B cell (primary cell): ENCODE results near the gene CCDC60. TPM values are rescaled to one million over a fixed set of nuclear protein-coding genes. Genes with fewer than 3 reads are reported as not detected.

Experiments used
- ATAC-seq: fragments of 200-7000 bp; cut with Tn5 transposase; one replicate; pipeline ENCODE4 v1.10.0; 2021; ENCODE audit warnings: low read depth, mild to moderate bottlenecking, moderate number of reproducible peaks, moderate library complexity
- CTCF ChIA-PET: fragments of 350-600 bp; sonication (Branson Sonifier 250); formaldehyde crosslinking; loops from one replicate; lab custom pipeline; 2021; ENCODE audit warnings: antibody characterized with exemption, inconsistent platforms; lab: Charles Lee
- POLR2A ChIA-PET: fragments of 350-600 bp; sonication (Branson Sonifier 250); formaldehyde crosslinking; loops from one replicate; lab custom pipeline; 2021; ENCODE audit warnings: antibody characterized with exemption; lab: Charles Lee
- DNase-seq: peaks from one replicate; pipeline ENCODE4 v3.0.0; 2013
- H2AFZ ChIP-seq: 2 replicates; pipeline ENCODE4 v1.6.1; 2012; ENCODE audit warnings: mild to moderate bottlenecking, low read depth, low read length; ENCODE audit not compliant: insufficient read depth, poor library complexity, severe bottlenecking
- H3K27ac ChIP-seq, 2 donors: 1 replicate in 1 of 2; 2 replicates in 1 of 2; pipeline ENCODE4 v1.5.1; 2012 to 2013; ENCODE audit warnings: low read length in 2 of 2, mild to moderate bottlenecking in 2 of 2, moderate library complexity in 1 of 2
- H3K27me3 ChIP-seq, 4 experiments: fragments of 200-600 bp in 1 of 4; sonication (generic) in 1 of 4; replicated peaks in 1 of 4; 1 replicate in 2 of 4; 2 replicates in 2 of 4; pipeline versions ENCODE4 v1.6.1 to v1.7.0; 2013 to 2016; ENCODE audit warnings: low read length in 3 of 4, mild to moderate bottlenecking in 2 of 4, mixed read lengths in 1 of 4, moderate library complexity in 1 of 4; ENCODE audit not compliant: insufficient read depth in 4 of 4, control insufficient read depth in 3 of 4; ENCODE audit errors: control extremely low read depth in 1 of 4
- H3K36me3 ChIP-seq, 2 experiments: replicated peaks in 1 of 2; 1 replicate in 1 of 2; 2 replicates in 1 of 2; pipeline versions ENCODE4 v1.6.1 to v1.7.1; 2013; ENCODE audit warnings: low read length in 1 of 2; ENCODE audit not compliant: insufficient read depth in 2 of 2, control insufficient read depth in 1 of 2; ENCODE audit errors: control extremely low read depth in 1 of 2, extremely low read depth in 1 of 2
- H3K4me1 ChIP-seq, 2 donors: fragments of 200-600 bp in 1 of 2; sonication (generic) in 1 of 2; 1 replicate in 1 of 2; 2 replicates in 1 of 2; pipeline versions ENCODE4 v1.5.1 to v1.6.1; 2013 to 2017; ENCODE audit warnings: low read length in 2 of 2; ENCODE audit not compliant: control insufficient read depth in 2 of 2, insufficient read depth in 2 of 2
- H3K4me2 ChIP-seq: replicated peaks from 2 replicates; pipeline ENCODE3; 2012; ENCODE audit warnings: mild to moderate bottlenecking, low read depth, low read length; ENCODE audit not compliant: poor library complexity, severe bottlenecking
- H3K4me3 ChIP-seq, 5 experiments: fragments of 200-600 bp in 1 of 5; sonication (generic) in 1 of 5; 1 replicate in 3 of 5; 2 replicates in 2 of 5; pipeline versions ENCODE4 v1.5.1 to v1.7.0; 2011 to 2016; ENCODE audit warnings: low read length in 4 of 5, mild to moderate bottlenecking in 4 of 5, low read depth in 2 of 5, control low read depth in 1 of 5, moderate library complexity in 1 of 5; ENCODE audit not compliant: insufficient read depth in 1 of 5; ENCODE audit errors: control extremely low read depth in 1 of 5, extremely low read depth in 1 of 5
- H3K79me2 ChIP-seq: fragments of 200-600 bp; sonication (generic); one replicate; pipeline ENCODE4 v1.6.0; 2016; ENCODE audit warnings: low read length; ENCODE audit not compliant: control insufficient read depth, insufficient read depth
- H3K9ac ChIP-seq: fragments of 200-600 bp; sonication (generic); 2 replicates; pipeline ENCODE4 v1.6.1; 2017; ENCODE audit warnings: mild to moderate bottlenecking, low read length, moderate library complexity
- H3K9me3 ChIP-seq, 3 donors: one replicate each; pipeline versions ENCODE4 v1.6.1 to v1.7.1; 2013; ENCODE audit warnings: low read length in 2 of 3; ENCODE audit not compliant: control insufficient read depth in 2 of 3, insufficient read depth in 1 of 3; ENCODE audit errors: control extremely low read depth in 1 of 3
- H4K20me1 ChIP-seq: 2 replicates; pipeline ENCODE4 v1.6.0; 2012; ENCODE audit warnings: mild to moderate bottlenecking, low read length; ENCODE audit not compliant: insufficient read depth, control insufficient read depth, poor library complexity, severe bottlenecking
- H3K27ac Mint-ChIP-seq: one replicate; pipeline ENCODE4 v1.8.0; 2021; ENCODE audit warnings: mixed read lengths
- H3K27me3 Mint-ChIP-seq: one replicate; pipeline ENCODE4 v1.8.0; 2021; ENCODE audit warnings: mixed read lengths
- H3K4me1 Mint-ChIP-seq: one replicate; pipeline ENCODE4 v1.8.0; 2021; ENCODE audit warnings: mixed read lengths
- H3K4me3 Mint-ChIP-seq: one replicate; pipeline ENCODE4 v1.8.0; 2021; ENCODE audit warnings: mixed read lengths
- H3K9me3 Mint-ChIP-seq: one replicate; pipeline ENCODE4 v1.8.0; 2022; ENCODE audit warnings: mixed read lengths; ENCODE audit not compliant: insufficient read depth
- CTCF ChIP-seq: fragments of 200-600 bp; IDR thresholded peaks from one replicate; pipeline ENCODE4 v1.8.0; 2022; ENCODE audit warnings: antibody characterized with exemption, mild to moderate bottlenecking
- EZH2 ChIP-seq: IDR thresholded peaks from 2 replicates; pipeline ENCODE4 v1.6.1; 2012; ENCODE audit warnings: borderline replicate concordance, low read depth, mild to moderate bottlenecking, moderate library complexity, low read length; ENCODE audit not compliant: insufficient read depth, poor library complexity, severe bottlenecking
- WGBS: methylation state at CpG from one replicate; pipeline ENCODE4 v1.1.5; 2013; ENCODE audit warnings: missing lambda C conversion rate; ENCODE audit not compliant: insufficient coverage; 5-methylcytosine and 5-hydroxymethylcytosine counted together
- intact Hi-C: fragments of 100-400 bp; cut with micrococcal nuclease; formaldehyde crosslinking; loops from one replicate; pipeline ENCODE4 v1.10.0; 2022
- polyA plus RNA-seq: library from polyadenylated mRNA; depleted of rRNA; stranded (reverse); fragments of >200 nt; gene quantifications from 2 replicates; pipeline ENCODE4 v1.2.3, GENCODE V29; 2012
- total RNA-seq, 2 donors: library from RNA; stranded (reverse); fragments of 120-200 nt in 1 of 2; gene quantifications; 1 replicate in 1 of 2; 2 replicates in 1 of 2; pipeline versions ENCODE4 v1.2.3 to v1.2.4, GENCODE V29; 2013 to 2022

CCDC60 gene
- total and polyA plus RNA-seq, 2 donors (not counting 1 experiment from before 2014, with no cell fraction given): not detected

- Histone ChIP-seq H3K27ac (no peak overlapping the region), H3K27me3 (no peaks in the 10 kb centered on the region), H3K4me1 (no peaks in the 10 kb centered on the region), H3K9ac (no peak overlapping the region), H4K20me1 (no peaks in the 10 kb centered on the region), H3K4me2 (no peak overlapping the region), H3K9me3 (peaks cover 0 to 4% (median 0%) of the 10 kb centered on the region in 3 donors), H3K4me3 (no peak overlapping the region), H3K79me2 (no peaks in the 10 kb centered on the region), H3K36me3 (no peaks in the 10 kb centered on the region), H2AFZ (no peak overlapping the region)
- CTCF ChIA-PET: no interaction called here
- Mint-ChIP-seq H3K27ac (no peak overlapping the region), H3K4me3 (no peak overlapping the region), H3K27me3 (peaks cover 30% of the 10 kb centered on the region), H3K4me1 (no peaks in the 10 kb centered on the region), H3K9me3 (peaks cover 2% of the 10 kb centered on the region)
- DNase-seq (no peak), ATAC-seq (no peak)
- TF ChIP-seq EZH2 (no peak), CTCF (no peak)
- WGBS: 47% methylated on average over 3 of the region's 4 CpGs
- intact Hi-C loops: no loop called here
- POLR2A ChIA-PET: no interaction called here
Observed at GRCh38 chr12:119486599-119487154, 152.1 kb downstream of the CCDC60 start.

- no peak overlapping the region for H3K4me3 Mint-ChIP-seq
- H4K20me1 ChIP-seq: no peaks in the 10 kb centered on the region
- H3K27ac ChIP-seq: no peak overlapping the region
- ChIA-PET POLR2A (no interaction called here), CTCF (interaction anchor here (1.3 kb wide), 1 partner anchor 53 kb away, joined by 3 read pairs; no protein-coding TSS in a partner anchor)
- no peak overlapping the region for H3K9ac ChIP-seq
- H3K9me3 Mint-ChIP-seq: no peaks in the 10 kb centered on the region
- no peak overlapping the region for H3K4me3 ChIP-seq
- WGBS: 80% methylated on average over 1 of the region's 5 CpGs
- peaks cover 35% of the 10 kb centered on the region for H3K27me3 Mint-ChIP-seq
- intact Hi-C loops: no loop called here
- H3K79me2 ChIP-seq: no peaks in the 10 kb centered on the region
- TF ChIP-seq CTCF (no peak), EZH2 (no peak)
- DNase-seq (no peak), ATAC-seq (no peak)
- no peak overlapping the region for H3K27ac Mint-ChIP-seq
- no peak overlapping the region for H3K4me2 ChIP-seq
- H3K4me1 Mint-ChIP-seq: no peaks in the 10 kb centered on the region
- no peaks in the 10 kb centered on the region for H3K9me3 ChIP-seq
- no peak overlapping the region for H2AFZ ChIP-seq
- H3K4me1 ChIP-seq: no peaks in the 10 kb centered on the region
- H3K36me3 ChIP-seq: no peaks in the 10 kb centered on the region
- H3K27me3 ChIP-seq: peaks cover 0 to 2% (median 0%) of the 10 kb centered on the region in 4 experiments
Observed at GRCh38 chr12:119491814-119492213, 157.3 kb downstream of the CCDC60 start.
